Measurements from ENCODE around the gene DLG2.

DLG2 gene

GRCh38 chr11:83725269-83725560, 1901.9 kb downstream of the DLG2 start:
- TF ChIP-seq, protein P1, sequence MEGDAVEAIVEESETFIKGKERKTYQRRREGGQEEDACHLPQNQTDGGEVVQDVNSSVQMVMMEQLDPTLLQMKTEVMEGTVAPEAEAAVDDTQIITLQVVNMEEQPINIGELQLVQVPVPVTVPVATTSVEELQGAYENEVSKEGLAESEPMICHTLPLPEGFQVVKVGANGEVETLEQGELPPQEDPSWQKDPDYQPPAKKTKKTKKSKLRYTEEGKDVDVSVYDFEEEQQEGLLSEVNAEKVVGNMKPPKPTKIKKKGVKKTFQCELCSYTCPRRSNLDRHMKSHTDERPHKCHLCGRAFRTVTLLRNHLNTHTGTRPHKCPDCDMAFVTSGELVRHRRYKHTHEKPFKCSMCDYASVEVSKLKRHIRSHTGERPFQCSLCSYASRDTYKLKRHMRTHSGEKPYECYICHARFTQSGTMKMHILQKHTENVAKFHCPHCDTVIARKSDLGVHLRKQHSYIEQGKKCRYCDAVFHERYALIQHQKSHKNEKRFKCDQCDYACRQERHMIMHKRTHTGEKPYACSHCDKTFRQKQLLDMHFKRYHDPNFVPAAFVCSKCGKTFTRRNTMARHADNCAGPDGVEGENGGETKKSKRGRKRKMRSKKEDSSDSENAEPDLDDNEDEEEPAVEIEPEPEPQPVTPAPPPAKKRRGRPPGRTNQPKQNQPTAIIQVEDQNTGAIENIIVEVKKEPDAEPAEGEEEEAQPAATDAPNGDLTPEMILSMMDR (IDR thresholded peaks at IDR 0.05; ENCODE audit: low read depth, low read length, poor library complexity, severe bottlenecking) = no peak
- TF ChIP-seq EZH2phosphoT487 (IDR thresholded peaks at IDR 0.05; ENCODE audit: borderline replicate concordance, low read length) = no peak
- 0 out of 2 replicates have a peak overlapping the region, but pooled peaks have one; percentile 5 for H3K4me2 ChIP-seq (ENCODE audit: low read length)

DNA sequence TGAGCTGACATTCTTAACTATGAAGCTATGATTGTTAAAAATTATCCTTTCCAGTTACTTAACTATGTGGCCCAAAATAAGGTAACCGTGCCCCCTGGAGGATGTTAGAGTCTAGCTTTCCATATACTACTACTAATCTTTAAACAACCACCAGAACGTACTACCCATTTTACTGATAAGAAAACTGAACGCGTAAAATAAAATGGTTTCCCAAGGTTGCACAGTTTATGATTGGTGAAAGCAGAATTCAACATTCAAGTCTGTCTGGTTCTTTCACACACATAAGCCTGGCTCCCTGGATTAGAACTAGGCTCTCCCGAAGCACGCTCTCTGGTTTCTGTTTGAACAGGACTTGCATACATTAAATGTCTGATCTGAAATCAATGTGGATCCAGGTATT, 1903.1 kb downstream of the DLG2 start:
- Histone ChIP-seq H3K4me1 (ENCODE audit: control insufficient read depth, low read length) (peaks cover 19% of the 10 kb centered on the region), H3K27me3 (ENCODE audit: control insufficient read depth, low read length) (peaks cover 16% of the 10 kb centered on the region), H3K27ac (ENCODE audit: low read depth, low read length) (no peak overlapping the region), H3K79me2 (ENCODE audit: control insufficient read depth, low read length) (no peaks in the 10 kb centered on the region), H3K4me2 (ENCODE audit: low read length) (peak overlapping the region; percentile 55), H3K9me2 (replicated peaks; ENCODE audit: control insufficient read depth, low read length) (no peaks in the 10 kb centered on the region), H3K9me3 (ENCODE audit: control insufficient read depth, insufficient read depth, low read length) (no peaks in the 10 kb centered on the region), H3F3A (ENCODE audit: control insufficient read depth, insufficient read depth) (no peaks in the 10 kb centered on the region), H3K36me3 (ENCODE audit: control insufficient read depth, low read length) (no peaks in the 10 kb centered on the region), H4K20me1 (ENCODE audit: control insufficient read depth, insufficient read depth, low read depth, low read length) (no peaks in the 10 kb centered on the region), H3K4me3 (ENCODE audit: low read length) (peak overlapping the region; percentile 53)
- TF ChIP-seq, protein P1 (IDR thresholded peaks at IDR 0.05; ENCODE audit: low read depth, low read length, poor library complexity, severe bottlenecking) = peak; percentile 75
- no peak for TF ChIP-seq EZH2phosphoT487 (IDR thresholded peaks at IDR 0.05; ENCODE audit: borderline replicate concordance, low read length)

More at GRCh38 chr11:83725269-83725560, 1901.9 kb downstream of the DLG2 start:
- H3K4me1 ChIP-seq (ENCODE audit: control insufficient read depth, low read length) = peaks cover 19% of the 10 kb centered on the region
- no peak overlapping the region for H3K4me3 ChIP-seq (ENCODE audit: low read length)
- H4K20me1 ChIP-seq (ENCODE audit: control insufficient read depth, insufficient read depth, low read depth, low read length) = no peaks in the 10 kb centered on the region
- peaks cover 19% of the 10 kb centered on the region for H3K27me3 ChIP-seq (ENCODE audit: control insufficient read depth, low read length)
- H3F3A ChIP-seq (ENCODE audit: control insufficient read depth, insufficient read depth) = no peaks in the 10 kb centered on the region
- no peaks in the 10 kb centered on the region for H3K36me3 ChIP-seq (ENCODE audit: control insufficient read depth, low read length)
- no peaks in the 10 kb centered on the region for H3K79me2 ChIP-seq (ENCODE audit: control insufficient read depth, low read length)
- H3K9me3 ChIP-seq (ENCODE audit: control insufficient read depth, insufficient read depth, low read length) = no peaks in the 10 kb centered on the region
- no peaks in the 10 kb centered on the region for H3K9me2 ChIP-seq (replicated peaks; ENCODE audit: control insufficient read depth, low read length)
- no peak overlapping the region for H3K27ac ChIP-seq (ENCODE audit: low read depth, low read length)

DNA sequence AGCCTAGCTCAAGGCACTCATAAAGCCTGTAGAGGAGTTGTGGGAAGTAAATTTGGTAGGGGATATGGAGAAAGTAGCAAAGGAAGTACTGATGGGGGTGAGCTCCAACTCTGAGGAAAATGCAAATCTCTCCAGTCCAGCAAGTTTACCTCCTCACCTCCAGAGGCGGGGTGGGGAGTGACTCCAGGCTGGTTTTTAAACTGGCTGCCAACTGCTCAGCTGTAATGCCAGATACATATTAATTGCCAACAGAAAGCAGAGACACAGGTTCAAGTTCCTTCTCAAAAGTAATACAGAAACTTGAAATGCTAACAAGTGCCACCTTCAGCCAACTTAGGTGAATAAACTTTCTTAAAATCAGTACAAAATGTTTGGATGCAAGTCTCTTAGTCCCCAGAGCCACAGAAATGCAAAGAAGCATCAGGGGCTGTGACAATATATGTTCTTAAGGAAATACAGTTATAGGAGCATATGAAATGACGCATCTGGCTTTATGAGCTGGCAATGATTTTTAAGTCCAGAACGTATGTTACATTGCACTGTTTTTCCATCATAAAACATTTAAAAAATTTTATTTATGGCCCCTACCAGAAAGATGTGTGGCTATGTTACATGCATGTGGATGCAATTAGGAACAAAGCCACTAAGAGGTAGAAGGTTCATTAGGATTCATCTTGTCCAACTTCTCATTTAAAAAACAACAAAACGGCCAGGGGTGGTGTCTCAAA, 1904.6 kb downstream of the DLG2 start:
- peaks cover 19% of the 10 kb centered on the region for H3K4me1 ChIP-seq (ENCODE audit: control insufficient read depth, low read length)
- no peaks in the 10 kb centered on the region for H3K36me3 ChIP-seq (ENCODE audit: control insufficient read depth, low read length)
- H3K27ac ChIP-seq (ENCODE audit: low read depth, low read length) = no peak overlapping the region
- H3K4me3 ChIP-seq (ENCODE audit: low read length) = no peak overlapping the region
- H4K20me1 ChIP-seq (ENCODE audit: control insufficient read depth, insufficient read depth, low read depth, low read length) = no peaks in the 10 kb centered on the region
- H3K9me3 ChIP-seq (ENCODE audit: control insufficient read depth, insufficient read depth, low read length) = no peaks in the 10 kb centered on the region
- H3F3A ChIP-seq (ENCODE audit: control insufficient read depth, insufficient read depth) = no peaks in the 10 kb centered on the region
- TF ChIP-seq EZH2phosphoT487 (IDR thresholded peaks at IDR 0.05; ENCODE audit: borderline replicate concordance, low read length) = no peak
- TF ChIP-seq, protein P1 (IDR thresholded peaks at IDR 0.05; ENCODE audit: low read depth, low read length, poor library complexity, severe bottlenecking) = no peak
- H3K79me2 ChIP-seq (ENCODE audit: control insufficient read depth, low read length) = no peaks in the 10 kb centered on the region
- H3K4me2 ChIP-seq (ENCODE audit: low read length) = no peak overlapping the region
- no peaks in the 10 kb centered on the region for H3K9me2 ChIP-seq (replicated peaks; ENCODE audit: control insufficient read depth, low read length)
- H3K27me3 ChIP-seq (ENCODE audit: control insufficient read depth, low read length) = peaks cover 16% of the 10 kb centered on the region

Data from DOHH2 (cell line).